ENCODE results near the gene CLDN1.

DNA sequence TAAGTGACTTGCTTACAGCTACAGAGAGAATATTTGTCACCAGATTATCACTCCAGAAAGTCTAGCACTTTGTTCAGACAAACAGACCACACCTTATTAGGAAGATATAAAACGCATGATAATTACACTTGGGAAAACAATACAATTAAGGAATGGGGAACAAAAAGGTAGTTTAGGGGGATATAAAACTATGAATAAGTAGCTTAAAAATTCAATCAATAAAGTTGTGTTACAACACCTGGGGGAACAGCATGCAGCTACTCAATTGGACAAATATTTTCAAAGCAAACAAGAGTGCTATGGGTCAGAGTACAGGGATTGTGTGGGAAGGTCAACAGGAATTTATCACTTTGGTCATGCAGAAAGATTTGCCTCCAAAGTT lies 15.1 kb downstream of the CLDN1 start:
- no peak for TF ChIP-seq CTCF (IDR thresholded peaks at IDR 0.05)
- TF ChIP-seq POLR2A (IDR thresholded peaks at IDR 0.05) = no peak
- TF ChIP-seq POLR2AphosphoS5 (IDR thresholded peaks at IDR 0.05) = no peak
